Mesendoderm (in vitro differentiated cells): Measurements from ENCODE around the gene RPS6KL1.
"Not testable (repeated sequence)": the region's sequence is repeated elsewhere in the genome, so short reads cannot be mapped to it uniquely, and the experiment has no call there.

Source experiments
- DNase-seq: peaks from one replicate; pipeline ENCODE4 v3.0.0; 2013
- H2AK5ac ChIP-seq: 2 replicates; pipeline ENCODE4 v1.6.1; 2013; ENCODE audit warnings: low read length, inconsistent platforms
- H2BK120ac ChIP-seq: 2 replicates; pipeline ENCODE4 v1.6.1; 2013; ENCODE audit warnings: low read depth, mild to moderate bottlenecking, low read length, moderate library complexity, mixed read lengths
- H2BK15ac ChIP-seq: replicated peaks from 2 replicates; pipeline ENCODE4 v1.6.1; 2013; ENCODE audit warnings: low read depth, mild to moderate bottlenecking, moderate library complexity
- H2BK5ac ChIP-seq: 2 replicates; pipeline ENCODE4 v1.6.1; 2013; ENCODE audit warnings: low read length, inconsistent platforms
- H3K18ac ChIP-seq: 2 replicates; pipeline ENCODE4 v1.6.1; 2013; ENCODE audit warnings: mild to moderate bottlenecking, low read length, mixed read lengths
- H3K23ac ChIP-seq: one replicate; pipeline ENCODE4 v1.6.1; 2013; ENCODE audit warnings: low read length
- H3K27ac ChIP-seq: 2 replicates; pipeline ENCODE4 v1.5.1; 2013; ENCODE audit warnings: low read depth, mild to moderate bottlenecking, inconsistent platforms, low read length, moderate library complexity
- H3K27me3 ChIP-seq: 2 replicates; pipeline ENCODE4 v1.6.1; 2013; ENCODE audit warnings: low read length, control low read depth, mild to moderate bottlenecking, inconsistent platforms; ENCODE audit not compliant: insufficient read depth, poor library complexity
- H3K36me3 ChIP-seq: 2 replicates; pipeline ENCODE4 v1.6.1; 2013; ENCODE audit warnings: low read length, inconsistent platforms; ENCODE audit not compliant: control insufficient read depth, insufficient read depth
- H3K4ac ChIP-seq: one replicate; pipeline ENCODE4 v1.6.1; 2013; ENCODE audit warnings: low read depth, mild to moderate bottlenecking, low read length, moderate library complexity
- H3K4me1 ChIP-seq: 2 replicates; pipeline ENCODE4 v1.6.1; 2013; ENCODE audit warnings: low read depth, low read length, inconsistent platforms; ENCODE audit not compliant: control insufficient read depth
- H3K4me2 ChIP-seq: 2 replicates; pipeline ENCODE4 v1.6.1; 2013; ENCODE audit warnings: low read length
- H3K4me3 ChIP-seq: 2 replicates; pipeline ENCODE4 v1.5.1; 2013; ENCODE audit warnings: mild to moderate bottlenecking, low read length
- H3K56ac ChIP-seq: one replicate; pipeline ENCODE4 v1.6.1; 2013; ENCODE audit warnings: low read length
- H3K79me1 ChIP-seq: 2 replicates; pipeline ENCODE4 v1.6.1; 2013; ENCODE audit warnings: low read length, inconsistent platforms
- H3K79me2 ChIP-seq: 2 replicates; pipeline ENCODE4 v1.6.1; 2013; ENCODE audit warnings: mild to moderate bottlenecking, low read length; ENCODE audit not compliant: control insufficient read depth, insufficient read depth
- H3K9ac ChIP-seq: 2 replicates; pipeline ENCODE4 v1.6.1; 2013; ENCODE audit warnings: low read length, inconsistent platforms
- H4K5ac ChIP-seq: one replicate; pipeline ENCODE4 v1.6.1; 2013; ENCODE audit warnings: low read length
- H4K8ac ChIP-seq: one replicate; pipeline ENCODE4 v1.6.1; 2013; ENCODE audit warnings: low read depth, mild to moderate bottlenecking, control low read depth, low read length, moderate library complexity
- WGBS: extraction: QIAGEN DNeasy Blood & Tissue Kit; methylation state at CpG from one replicate; pipeline ENCODE4 v1.1.7; 2013; ENCODE audit warnings: low lambda C conversion rate, missing lambda C conversion rate; ENCODE audit not compliant: insufficient coverage; ENCODE audit errors: extremely low coverage; 5-methylcytosine and 5-hydroxymethylcytosine counted together

RPS6KL1 gene

DNA sequence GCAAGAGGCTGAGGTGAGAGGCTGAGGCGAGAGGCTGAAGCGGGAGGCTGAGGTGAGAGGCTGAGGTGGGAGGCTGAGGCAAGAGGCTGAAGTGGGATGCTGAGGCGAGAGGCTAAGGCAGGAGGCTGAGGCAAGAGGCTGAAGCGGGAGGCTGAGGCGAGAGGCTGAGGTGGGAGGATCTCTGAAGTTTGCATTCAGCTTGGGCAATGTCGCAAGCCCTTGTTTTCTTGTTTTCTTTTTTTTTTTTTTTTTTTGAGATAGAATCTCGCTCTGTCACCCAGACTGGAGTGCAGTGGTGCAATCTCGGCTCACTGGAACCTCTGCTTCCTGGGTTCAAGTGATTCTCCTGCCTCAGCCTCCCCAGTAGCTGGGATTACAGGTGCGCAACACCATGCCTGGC is 8.7 kb upstream of the RPS6KL1 start:
- not testable (repeated sequence) for H4K8ac ChIP-seq, H3K9ac ChIP-seq, H3K36me3 ChIP-seq, H2BK15ac ChIP-seq, H3K27me3 ChIP-seq, H3K79me2 ChIP-seq, H3K4me2 ChIP-seq, H3K27ac ChIP-seq, H2BK120ac ChIP-seq, H3K4me3 ChIP-seq, H2BK5ac ChIP-seq, H3K4me1 ChIP-seq, H2AK5ac ChIP-seq, H4K5ac ChIP-seq, H3K18ac ChIP-seq, H3K79me1 ChIP-seq, DNase-seq, H3K4ac ChIP-seq, H3K23ac ChIP-seq, H3K56ac ChIP-seq
- no CpG with 5 or more reads among the region's 9 CpGs for WGBS

DNA sequence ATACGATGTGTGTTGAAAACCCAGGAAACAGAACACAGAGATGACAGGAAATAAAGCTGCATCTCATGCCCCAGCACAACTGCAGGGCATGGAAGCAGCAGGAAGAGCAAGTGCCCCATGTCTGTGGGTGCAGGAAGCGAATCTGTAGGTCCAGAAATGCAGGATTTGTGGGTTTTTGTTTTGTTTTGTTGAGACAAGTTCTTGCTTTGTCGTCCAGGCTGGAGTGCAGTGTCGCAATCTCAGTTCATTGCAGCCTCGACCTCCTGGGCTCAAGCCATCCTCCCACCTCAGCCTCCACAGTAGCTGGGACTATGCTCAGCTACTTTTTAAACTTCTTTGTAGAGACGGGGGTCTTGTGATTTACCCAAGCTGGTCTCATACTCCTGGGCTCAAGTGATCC is 6.2 kb upstream of the RPS6KL1 start:
- Histone ChIP-seq H3K4me3 (no peak overlapping the region), H3K27me3 (no peaks in the 10 kb centered on the region), H3K56ac (no peak overlapping the region), H2BK15ac (no peak overlapping the region), H3K4me1 (no peaks in the 10 kb centered on the region), H3K4ac (no peak overlapping the region), H3K4me2 (no peak overlapping the region), H3K79me1 (no peaks in the 10 kb centered on the region), H3K9ac (no peak overlapping the region), H2AK5ac (no peak overlapping the region), H4K5ac (no peak overlapping the region), H4K8ac (no peak overlapping the region), H3K79me2 (no peaks in the 10 kb centered on the region), H3K27ac (no peak overlapping the region), H3K23ac (no peak overlapping the region), H3K18ac (no peak overlapping the region), H2BK5ac (no peak overlapping the region), H3K36me3 (no peaks in the 10 kb centered on the region), H2BK120ac (no peak overlapping the region)
- WGBS: no CpG with 5 or more reads among the region's 6 CpGs
- no peak for DNase-seq

DNA sequence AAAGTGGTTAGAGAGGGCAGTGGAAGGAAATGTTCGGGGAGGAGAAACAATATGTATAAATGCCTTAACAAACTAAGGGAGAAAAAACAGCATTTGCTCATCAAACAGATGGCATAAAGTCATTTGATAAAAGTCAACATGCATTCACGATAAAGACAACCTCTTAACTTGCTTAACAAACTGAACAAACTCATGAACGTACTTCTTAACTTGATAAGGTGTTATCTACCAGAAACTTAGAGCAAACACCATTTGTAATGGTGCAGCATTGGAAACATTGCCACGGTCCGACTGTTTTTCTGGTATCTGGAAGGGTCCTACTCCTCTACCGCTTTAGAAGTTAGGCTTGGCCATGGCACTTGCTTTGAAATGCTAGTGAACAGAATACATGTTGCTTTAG is 4.2 kb upstream of the RPS6KL1 start:
- DNase-seq: no peak
- Histone ChIP-seq H4K8ac (no peak overlapping the region), H3K9ac (no peak overlapping the region)

DNA sequence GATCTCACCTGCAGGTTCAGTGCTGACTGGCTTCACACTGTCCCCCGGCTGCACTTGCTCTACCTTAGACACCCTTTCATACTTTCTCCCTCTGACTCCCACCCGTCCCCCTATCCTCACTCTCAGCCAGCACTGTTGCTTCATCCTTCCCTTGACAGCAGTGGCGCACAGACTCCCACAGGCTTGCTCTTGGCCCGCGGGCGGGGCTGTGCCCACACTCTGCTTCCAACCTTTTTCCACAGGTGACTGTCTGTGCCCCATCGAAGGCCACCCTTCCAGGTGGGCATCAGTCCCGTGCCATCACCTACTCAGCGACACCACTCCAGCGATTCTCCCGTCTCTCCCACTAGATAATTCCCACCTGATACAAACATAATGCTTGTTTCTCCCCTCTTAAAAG is 1.0 kb upstream of the RPS6KL1 start:
- Histone ChIP-seq H3K18ac (no peak overlapping the region), H3K79me1 (no peaks in the 10 kb centered on the region), H3K36me3 (no peaks in the 10 kb centered on the region), H3K4me1 (no peaks in the 10 kb centered on the region), H2BK15ac (no peak overlapping the region), H3K4ac (no peak overlapping the region), H3K9ac (no peak overlapping the region), H3K23ac (no peak overlapping the region), H3K56ac (no peak overlapping the region), H3K4me3 (no peak overlapping the region), H2BK120ac (no peak overlapping the region), H3K27ac (no peak overlapping the region), H2BK5ac (no peak overlapping the region), H3K27me3 (no peaks in the 10 kb centered on the region), H2AK5ac (no peak overlapping the region), H3K4me2 (no peak overlapping the region), H4K8ac (no peak overlapping the region), H3K79me2 (no peaks in the 10 kb centered on the region), H4K5ac (no peak overlapping the region)
- no peak for DNase-seq
- WGBS: no CpG with 5 or more reads among the region's 11 CpGs

More for the DNA sequence above, 4.2 kb upstream of the RPS6KL1 start:
- Histone ChIP-seq H3K79me2 (no peaks in the 10 kb centered on the region), H2AK5ac (no peak overlapping the region), H3K18ac (no peak overlapping the region), H3K4ac (no peak overlapping the region), H3K27me3 (no peaks in the 10 kb centered on the region), H3K4me1 (no peaks in the 10 kb centered on the region), H3K27ac (no peak overlapping the region), H3K56ac (no peak overlapping the region), H3K79me1 (no peaks in the 10 kb centered on the region), H4K5ac (no peak overlapping the region), H3K4me2 (no peak overlapping the region), H3K23ac (no peak overlapping the region), H2BK15ac (no peak overlapping the region), H3K36me3 (no peaks in the 10 kb centered on the region), H2BK120ac (no peak overlapping the region), H3K4me3 (no peak overlapping the region), H2BK5ac (no peak overlapping the region)
- no CpG with 5 or more reads among the region's 6 CpGs for WGBS

DNA sequence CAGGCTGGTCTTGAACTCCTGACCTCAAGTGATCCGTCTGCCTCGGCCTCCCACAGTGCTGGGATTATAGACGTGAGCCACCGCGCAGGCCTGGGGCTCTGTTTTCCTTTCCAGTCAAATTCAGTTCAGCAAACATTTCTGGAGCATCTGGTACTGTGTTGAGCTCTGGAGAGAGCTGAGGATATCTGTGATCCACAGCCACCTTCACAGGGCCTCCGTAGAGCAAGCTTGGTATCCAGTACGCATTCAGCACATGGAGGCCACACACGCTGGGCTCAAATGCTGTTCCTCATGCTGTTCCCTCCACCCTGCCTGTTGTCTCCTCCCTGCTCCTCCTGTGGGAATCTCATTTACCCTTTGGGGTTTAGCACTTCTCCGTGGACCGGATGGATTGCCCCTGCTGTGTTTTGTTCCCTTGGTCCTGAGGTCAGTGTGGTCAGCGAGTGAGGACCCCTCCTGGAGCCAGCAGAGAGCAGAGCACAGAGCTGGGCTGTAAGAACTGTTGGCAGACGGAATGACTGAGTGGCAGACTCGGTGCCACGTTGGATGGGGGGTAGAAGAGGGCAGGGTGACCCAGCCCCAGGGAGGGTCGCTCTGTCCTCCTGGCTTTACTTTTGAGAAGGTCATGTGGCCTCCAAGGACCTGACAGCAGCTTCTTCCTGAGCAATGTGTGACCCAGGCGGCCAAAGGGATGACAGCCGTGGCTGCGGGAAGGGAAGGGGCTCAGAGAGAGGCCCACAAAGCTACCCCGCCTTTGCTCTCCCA is 891 bp downstream of the RPS6KL1 start:
- no peak overlapping the region for H3K4me3 ChIP-seq
- no peaks in the 10 kb centered on the region for H3K79me2 ChIP-seq
- H3K23ac ChIP-seq: no peak overlapping the region
- H2BK15ac ChIP-seq: no peak overlapping the region
- no peak overlapping the region for H2BK5ac ChIP-seq
- no peak overlapping the region for H3K18ac ChIP-seq
- no peak overlapping the region for H2BK120ac ChIP-seq
- H3K9ac ChIP-seq: peak overlapping the region; percentile 57
- H4K5ac ChIP-seq: peak overlapping the region; percentile 87
- no peak overlapping the region for H3K4ac ChIP-seq
- DNase-seq: no peak
- H3K79me1 ChIP-seq: no peaks in the 10 kb centered on the region
- no peak overlapping the region for H2AK5ac ChIP-seq
- peak overlapping the region; percentile 79 for H3K56ac ChIP-seq
- H3K36me3 ChIP-seq: no peaks in the 10 kb centered on the region
- no peaks in the 10 kb centered on the region for H3K27me3 ChIP-seq
- H4K8ac ChIP-seq: no peak overlapping the region
- no CpG with 5 or more reads among the region's 19 CpGs for WGBS
- no peak overlapping the region for H3K27ac ChIP-seq
- no peaks in the 10 kb centered on the region for H3K4me1 ChIP-seq
- H3K4me2 ChIP-seq: peak overlapping the region; percentile 32

DNA sequence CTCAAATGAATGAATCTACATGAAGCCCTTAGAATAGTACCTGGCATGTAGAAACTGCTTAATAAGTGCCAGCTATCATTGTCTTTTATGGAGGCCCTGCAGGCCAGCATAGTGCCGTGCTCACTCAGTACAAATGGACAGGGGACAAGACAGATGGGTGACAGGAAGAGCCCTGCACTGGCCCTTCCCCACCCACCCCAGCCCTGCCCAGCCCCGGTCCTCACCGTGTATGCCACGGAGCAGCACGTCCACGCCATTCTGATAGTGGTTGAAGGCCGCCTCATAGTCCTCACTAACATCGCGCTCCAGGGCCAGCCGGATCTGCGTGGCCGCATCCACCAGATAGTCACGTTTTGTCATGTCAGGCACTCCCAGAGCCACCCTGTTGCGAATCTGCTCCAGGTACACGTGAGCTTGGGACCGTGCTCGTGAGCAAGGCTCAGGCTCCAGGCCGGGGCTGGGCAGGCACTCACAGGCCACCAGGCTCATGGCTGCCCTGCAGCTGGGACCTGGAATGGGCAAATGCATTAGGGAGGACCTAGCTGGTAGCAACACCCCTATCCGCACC is 1.9 kb downstream of the RPS6KL1 start:
- H3K9ac ChIP-seq: no peak overlapping the region
- H4K8ac ChIP-seq: no peak overlapping the region

More for the DNA sequence above, 1.9 kb downstream of the RPS6KL1 start:
- no CpG with 5 or more reads among the region's 19 CpGs for WGBS
- Histone ChIP-seq H3K23ac (no peak overlapping the region), H3K36me3 (no peaks in the 10 kb centered on the region), H3K4ac (no peak overlapping the region), H3K56ac (no peak overlapping the region), H2AK5ac (no peak overlapping the region), H3K4me3 (no peak overlapping the region), H3K4me2 (no peak overlapping the region), H3K79me1 (no peaks in the 10 kb centered on the region), H2BK15ac (no peak overlapping the region), H4K5ac (no peak overlapping the region), H3K27ac (no peak overlapping the region), H3K4me1 (no peaks in the 10 kb centered on the region), H2BK120ac (no peak overlapping the region), H3K79me2 (no peaks in the 10 kb centered on the region), H3K27me3 (no peaks in the 10 kb centered on the region), H3K18ac (no peak overlapping the region), H2BK5ac (no peak overlapping the region)
- DNase-seq: no peak
